Suprapubic skin (tissue), 4 donors: Measurements from ENCODE around the gene LRPAP1. TPM values are rescaled to one million over a fixed set of nuclear protein-coding genes. Genes with fewer than 3 reads are reported as not detected.
"Not testable (repeated sequence)": the region's sequence is repeated elsewhere in the genome, so short reads cannot be mapped to it uniquely, and the experiment has no call there.

Experiments
- DNase-seq, 2 donors: peaks; one replicate each; pipeline ENCODE4 v3.0.0-alpha.2; 2019; ENCODE audit warnings: low spot score in 2 of 2
- H3K27ac ChIP-seq: fragments of 200-600 bp; sonication (generic); one replicate; pipeline ENCODE4 v1.5.1; 2019
- H3K27me3 ChIP-seq: fragments of 200-600 bp; sonication (generic); one replicate; pipeline ENCODE4 v1.5.1; 2019
- H3K36me3 ChIP-seq: fragments of 200-600 bp; sonication (generic); one replicate; pipeline ENCODE4 v1.5.1; 2019
- H3K4me1 ChIP-seq: fragments of 200-600 bp; sonication (generic); one replicate; pipeline ENCODE4 v1.5.1; 2019
- H3K4me3 ChIP-seq: fragments of 200-600 bp; sonication (generic); one replicate; pipeline ENCODE4 v1.5.1; 2019; ENCODE audit warnings: mild to moderate bottlenecking
- H3K9me3 ChIP-seq: fragments of 200-600 bp; sonication (generic); one replicate; pipeline ENCODE4 v1.5.1; 2019
- EP300 ChIP-seq: sonication (generic); formaldehyde crosslinking; IDR thresholded peaks from one replicate; pipeline ENCODE4 v1.6.1; 2017; ENCODE audit warnings: antibody characterized with exemption
- POLR2A ChIP-seq, 2 donors: fragments of 450-650 bp; IDR thresholded peaks; one replicate each; pipeline ENCODE4 v1.6.1; 2017; ENCODE audit warnings: antibody characterized with exemption in 2 of 2, mild to moderate bottlenecking in 2 of 2, moderate library complexity in 2 of 2
- POLR2AphosphoS5 ChIP-seq, 3 donors: sonication (generic); formaldehyde crosslinking; IDR thresholded peaks; one replicate each; pipeline ENCODE4 v1.6.1; 2017; ENCODE audit warnings: antibody characterized with exemption in 3 of 3
- WGBS: methylation state at CpG from one replicate; pipeline ENCODE4 v1.1.5; 2018; 5-methylcytosine and 5-hydroxymethylcytosine counted together
- total RNA-seq, 4 donors: library from RNA; depleted of rRNA; stranded (reverse); fragments of >200 nt; gene quantifications; one replicate each; pipeline ENCODE4 v1.1.0, GENCODE V29; 2016
- TF ChIP-seq, protein P1 (sequence below), 2 donors: fragments of 200-600 bp in 1 of 2; fragments of 450-650 bp in 1 of 2; sonication (generic) in 1 of 2; IDR thresholded peaks; one replicate each; pipeline ENCODE4 v1.5.1; 2016 to 2019; ENCODE audit warnings: antibody characterized with exemption in 2 of 2, mild to moderate bottlenecking in 1 of 2, moderate library complexity in 1 of 2

LRPAP1 gene
- total RNA-seq, 4 donors from 2014 or later, result 88.8 to 114 (median 95.5) TPM

DNA sequence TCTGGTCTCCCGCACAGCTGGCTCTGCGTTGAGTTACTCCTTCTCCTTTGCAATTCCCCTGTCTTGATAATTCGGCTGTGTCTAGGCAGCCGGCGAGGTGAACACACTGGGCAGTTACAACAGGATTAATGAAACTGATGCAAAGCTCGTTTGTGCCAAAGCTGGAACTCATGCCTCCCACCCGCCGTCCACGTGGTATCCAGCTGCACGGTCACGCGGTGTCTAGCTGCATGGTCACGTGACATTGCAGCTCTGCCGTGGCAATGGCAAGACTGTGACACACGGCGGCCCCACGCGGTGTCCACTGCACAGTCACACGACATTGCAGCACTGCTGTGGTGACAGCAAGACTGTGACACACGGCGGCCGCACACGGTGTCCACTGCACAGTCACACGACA is 31.2 kb upstream of the LRPAP1 start:
- no peak for DNase-seq
- no peak overlapping the region for H3K4me3 ChIP-seq
- H3K27me3 ChIP-seq, result peaks cover 3% of the 10 kb centered on the region
- H3K36me3 ChIP-seq, result no peaks in the 10 kb centered on the region
- 90% methylated on average over 20 of the region's 24 CpGs for WGBS
- TF ChIP-seq, protein P1, sequence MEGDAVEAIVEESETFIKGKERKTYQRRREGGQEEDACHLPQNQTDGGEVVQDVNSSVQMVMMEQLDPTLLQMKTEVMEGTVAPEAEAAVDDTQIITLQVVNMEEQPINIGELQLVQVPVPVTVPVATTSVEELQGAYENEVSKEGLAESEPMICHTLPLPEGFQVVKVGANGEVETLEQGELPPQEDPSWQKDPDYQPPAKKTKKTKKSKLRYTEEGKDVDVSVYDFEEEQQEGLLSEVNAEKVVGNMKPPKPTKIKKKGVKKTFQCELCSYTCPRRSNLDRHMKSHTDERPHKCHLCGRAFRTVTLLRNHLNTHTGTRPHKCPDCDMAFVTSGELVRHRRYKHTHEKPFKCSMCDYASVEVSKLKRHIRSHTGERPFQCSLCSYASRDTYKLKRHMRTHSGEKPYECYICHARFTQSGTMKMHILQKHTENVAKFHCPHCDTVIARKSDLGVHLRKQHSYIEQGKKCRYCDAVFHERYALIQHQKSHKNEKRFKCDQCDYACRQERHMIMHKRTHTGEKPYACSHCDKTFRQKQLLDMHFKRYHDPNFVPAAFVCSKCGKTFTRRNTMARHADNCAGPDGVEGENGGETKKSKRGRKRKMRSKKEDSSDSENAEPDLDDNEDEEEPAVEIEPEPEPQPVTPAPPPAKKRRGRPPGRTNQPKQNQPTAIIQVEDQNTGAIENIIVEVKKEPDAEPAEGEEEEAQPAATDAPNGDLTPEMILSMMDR (IDR thresholded peaks at IDR 0.05), result no peak
- TF ChIP-seq POLR2AphosphoS5 (IDR thresholded peaks at IDR 0.05) (no peak), EP300 (no peak), POLR2A (IDR thresholded peaks at IDR 0.05) (no peak)
- H3K27ac ChIP-seq, result no peak overlapping the region
- H3K4me1 ChIP-seq, result no peaks in the 10 kb centered on the region
- H3K9me3 ChIP-seq, result no peaks in the 10 kb centered on the region

DNA sequence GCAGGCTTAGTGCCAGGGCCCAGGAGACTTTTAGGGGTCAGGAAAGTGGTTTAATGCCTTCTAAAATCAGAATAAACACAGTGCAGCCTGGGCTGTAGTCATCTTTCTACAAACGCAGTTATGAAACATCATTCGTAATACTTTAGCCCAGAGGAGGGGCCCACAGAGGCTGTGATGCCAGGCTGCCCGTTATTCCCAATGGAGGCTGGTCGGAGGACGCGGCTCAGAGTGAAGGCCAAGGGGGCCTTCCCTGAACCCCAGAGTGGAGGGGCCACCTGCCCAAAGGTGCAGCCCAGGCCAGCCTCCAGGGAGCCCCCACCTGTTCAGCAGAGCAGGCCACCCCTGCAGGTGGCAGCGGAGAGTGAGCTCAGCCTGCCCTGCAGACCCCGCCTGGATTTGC is 29.9 kb upstream of the LRPAP1 start:
- not testable (repeated sequence) for DNase-seq, H3K36me3 ChIP-seq
- 69% methylated on average over 3 of the region's 8 CpGs for WGBS

DNA sequence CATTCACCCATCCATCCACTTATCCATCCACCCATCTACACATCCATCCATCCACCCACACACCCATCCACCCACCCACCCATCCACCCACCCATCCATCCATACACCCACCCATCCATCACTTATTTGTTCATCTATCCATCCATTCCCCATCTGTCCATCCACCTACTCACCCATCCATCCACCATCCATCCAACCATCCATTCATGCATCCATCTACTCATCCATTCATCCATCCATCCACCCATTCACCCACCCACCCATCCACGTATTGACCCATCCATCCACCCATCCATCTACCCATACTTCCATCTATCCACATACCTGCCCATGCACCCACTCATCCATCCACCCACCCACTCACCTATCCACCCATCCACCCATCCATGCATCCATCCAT is 28.2 kb upstream of the LRPAP1 start:
- H3K27me3 ChIP-seq, result peaks cover 14% of the 10 kb centered on the region
- H3K27ac ChIP-seq, H3K4me1 ChIP-seq, H3K4me3 ChIP-seq, DNase-seq, H3K36me3 ChIP-seq, H3K9me3 ChIP-seq: not testable (repeated sequence)
- WGBS, result 71% methylated on average over 1 of the region's 1 CpG

More for the DNA sequence above, 29.9 kb upstream of the LRPAP1 start:
- H3K27me3 ChIP-seq, result peaks cover 11% of the 10 kb centered on the region
- not testable (repeated sequence) for H3K27ac ChIP-seq, H3K9me3 ChIP-seq, H3K4me1 ChIP-seq, H3K4me3 ChIP-seq

DNA sequence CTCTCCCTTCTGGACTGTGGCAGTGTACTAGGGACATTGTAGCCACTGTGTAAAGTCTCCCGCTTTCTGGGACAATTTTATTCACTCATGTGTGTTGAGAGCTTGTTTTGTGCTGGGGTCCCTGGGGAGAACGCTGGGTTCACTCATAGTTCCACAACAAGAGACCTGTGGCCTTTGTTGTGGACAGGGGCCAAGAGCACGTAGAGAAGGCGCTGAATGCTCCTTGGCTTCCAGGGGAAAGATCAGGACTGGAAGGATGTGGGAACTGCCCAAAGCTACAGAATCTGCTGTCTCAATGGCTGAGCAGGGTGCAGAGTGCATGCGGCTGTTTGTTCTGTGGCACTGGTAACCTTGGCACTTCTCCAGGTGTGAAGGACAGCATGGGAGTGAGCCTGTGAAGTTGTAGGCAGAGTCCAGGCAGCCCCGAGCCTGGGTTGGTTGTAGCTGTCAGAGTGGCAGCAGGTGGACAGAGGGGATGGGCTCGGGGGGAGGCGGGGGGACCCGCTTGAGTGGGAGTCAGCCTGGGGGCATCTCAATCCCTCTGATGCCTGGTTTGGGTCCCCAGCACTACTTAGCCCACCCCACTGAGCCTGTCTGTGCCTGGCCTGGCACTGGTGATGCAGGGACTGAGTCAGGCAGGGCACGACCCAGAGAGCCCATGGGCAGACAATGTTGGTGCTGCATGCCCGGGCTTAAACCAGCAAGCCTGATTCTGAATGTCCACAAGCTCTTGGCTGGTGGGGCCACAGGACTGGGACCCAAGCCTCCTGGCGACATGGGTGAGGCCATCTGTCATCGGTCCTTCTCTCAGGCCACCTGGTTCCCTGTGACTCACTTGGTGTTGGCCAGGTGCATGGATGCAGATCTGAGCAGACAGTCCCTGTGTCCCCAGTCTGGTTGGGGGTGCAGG is 27.4 kb upstream of the LRPAP1 start:
- H3K27ac ChIP-seq, DNase-seq: not testable (repeated sequence)
- WGBS, result 69% methylated on average over 3 of the region's 13 CpGs

DNA sequence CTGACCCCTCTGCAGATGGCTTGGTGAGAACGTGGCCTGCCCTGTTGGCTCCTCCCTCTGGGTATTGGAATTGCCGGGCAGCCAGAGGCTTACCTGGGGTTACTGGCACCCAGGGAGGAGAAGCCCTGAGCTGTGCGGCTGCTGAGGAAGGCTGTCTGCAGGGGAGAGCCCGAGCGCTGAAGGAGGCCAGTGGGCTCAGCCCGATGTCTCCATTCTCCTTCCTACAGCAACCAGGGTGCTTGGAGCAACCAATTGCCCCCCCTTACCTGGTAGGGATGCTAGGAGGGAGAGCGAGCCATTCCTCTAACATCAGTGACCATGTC is 26.3 kb upstream of the LRPAP1 start:
- peaks cover 14% of the 10 kb centered on the region for H3K27me3 ChIP-seq
- DNase-seq, H3K4me3 ChIP-seq, H3K36me3 ChIP-seq, H3K9me3 ChIP-seq, H3K4me1 ChIP-seq, H3K27ac ChIP-seq: not testable (repeated sequence)
- WGBS, result 71% methylated on average over 1 of the region's 7 CpGs

More for the DNA sequence above, 27.4 kb upstream of the LRPAP1 start:
- H3K4me1 ChIP-seq, H3K4me3 ChIP-seq, H3K9me3 ChIP-seq, H3K36me3 ChIP-seq: not testable (repeated sequence)
- peaks cover 14% of the 10 kb centered on the region for H3K27me3 ChIP-seq

DNA sequence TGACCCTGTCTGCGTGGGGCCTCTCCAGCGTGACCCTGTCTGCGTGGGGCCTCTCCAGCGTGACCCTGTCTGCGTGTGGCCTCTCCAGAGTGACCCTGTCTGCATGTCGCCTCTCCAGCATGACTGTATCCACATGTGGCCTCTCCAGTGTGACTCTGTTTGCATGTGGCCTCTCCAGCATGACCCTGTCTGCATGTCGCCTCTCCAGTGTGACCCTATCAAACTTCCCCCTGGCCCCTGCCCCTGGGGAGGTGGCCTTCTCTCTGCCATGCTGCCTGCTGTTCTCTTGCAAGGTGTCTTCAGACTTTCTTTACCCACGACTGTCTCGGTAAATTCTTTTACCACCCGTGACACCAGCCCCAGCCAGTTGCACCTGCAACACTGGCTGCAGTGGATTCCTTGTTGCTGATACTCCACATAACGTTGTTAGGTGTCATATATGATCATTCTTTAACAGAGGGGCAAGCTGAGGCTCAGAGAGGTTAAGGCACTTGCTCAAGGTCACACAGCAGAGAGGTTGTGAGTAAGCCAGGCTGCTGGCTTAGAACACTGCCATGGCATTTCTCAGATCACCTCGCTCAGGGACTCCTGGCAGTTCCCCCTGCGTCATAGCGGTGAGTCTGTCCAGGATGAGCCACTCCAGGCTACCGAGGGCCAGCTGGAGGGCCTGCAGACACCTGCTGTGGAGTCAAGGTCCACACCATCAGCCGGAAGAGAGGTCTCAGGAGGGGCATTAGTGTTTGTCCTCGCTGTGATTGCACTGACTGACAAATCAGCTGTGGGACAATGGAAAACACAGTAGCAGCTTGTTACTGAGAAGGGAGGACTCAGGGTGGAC is 25.7 kb upstream of the LRPAP1 start:
- DNase-seq, H3K4me1 ChIP-seq, H3K27ac ChIP-seq, H3K4me3 ChIP-seq, H3K36me3 ChIP-seq, H3K9me3 ChIP-seq: not testable (repeated sequence)
- 68% methylated on average over 6 of the region's 17 CpGs for WGBS
- peaks cover 14% of the 10 kb centered on the region for H3K27me3 ChIP-seq

DNA sequence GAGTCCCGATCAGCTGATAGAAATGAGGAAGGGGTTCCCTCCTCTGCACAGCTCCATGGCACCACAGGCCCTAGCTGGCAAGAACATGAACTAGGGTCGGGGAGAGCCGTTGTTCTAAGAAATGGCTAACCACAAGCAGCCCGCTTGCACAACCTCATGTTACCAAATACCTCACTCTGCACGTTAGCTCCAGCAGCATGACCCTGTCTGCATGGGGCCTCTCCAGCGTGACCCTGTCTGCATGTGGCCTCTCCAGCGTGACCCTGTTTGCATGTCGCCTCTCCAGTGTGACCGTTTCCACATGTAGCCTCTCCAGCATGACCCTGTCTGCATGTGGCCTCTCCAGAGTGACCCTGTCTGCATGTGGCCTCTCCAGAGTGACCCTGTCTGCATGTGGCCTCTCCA is 24.9 kb upstream of the LRPAP1 start:
- DNase-seq, H3K27ac ChIP-seq, H3K9me3 ChIP-seq, H3K4me3 ChIP-seq, H3K4me1 ChIP-seq, H3K36me3 ChIP-seq: not testable (repeated sequence)
- WGBS, result 67% methylated on average over 9 of the region's 9 CpGs
- H3K27me3 ChIP-seq, result peaks cover 14% of the 10 kb centered on the region

DNA sequence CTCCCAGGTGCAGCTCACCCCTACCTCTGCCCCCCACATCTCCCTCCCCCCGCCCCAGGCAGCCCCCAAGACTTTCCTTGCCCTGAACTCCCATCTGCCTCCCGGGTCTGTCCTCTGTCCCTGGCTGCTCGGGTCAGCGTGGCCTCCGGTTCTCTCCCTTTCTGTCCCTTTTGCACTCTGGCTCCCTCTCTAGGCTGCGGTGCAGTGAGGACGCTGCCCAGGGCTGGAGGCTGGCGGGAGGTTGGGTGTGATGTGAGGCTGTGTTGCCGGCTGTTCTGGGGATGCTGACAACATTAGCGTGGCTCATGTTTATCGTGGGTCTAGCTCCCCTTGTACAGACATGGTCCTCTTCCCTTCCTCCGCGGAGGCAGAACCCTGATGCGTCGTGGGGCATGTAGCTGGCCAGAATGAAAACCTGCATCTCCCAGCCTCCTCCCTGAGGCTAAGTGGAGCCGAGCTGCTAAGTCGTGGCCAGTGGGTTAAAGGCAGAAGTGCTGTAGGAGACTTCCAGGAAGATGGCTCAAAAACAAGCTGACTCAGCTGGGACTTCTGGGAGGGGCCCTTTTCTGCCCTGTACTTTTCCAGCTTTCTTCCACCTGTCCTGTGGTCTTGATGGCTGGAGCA is 24.1 kb upstream of the LRPAP1 start:
- H3K27ac ChIP-seq, H3K36me3 ChIP-seq, H3K9me3 ChIP-seq, DNase-seq, H3K4me1 ChIP-seq, H3K4me3 ChIP-seq: not testable (repeated sequence)
- 85% methylated on average over 11 of the region's 17 CpGs for WGBS
- H3K27me3 ChIP-seq, result peaks cover 14% of the 10 kb centered on the region

DNA sequence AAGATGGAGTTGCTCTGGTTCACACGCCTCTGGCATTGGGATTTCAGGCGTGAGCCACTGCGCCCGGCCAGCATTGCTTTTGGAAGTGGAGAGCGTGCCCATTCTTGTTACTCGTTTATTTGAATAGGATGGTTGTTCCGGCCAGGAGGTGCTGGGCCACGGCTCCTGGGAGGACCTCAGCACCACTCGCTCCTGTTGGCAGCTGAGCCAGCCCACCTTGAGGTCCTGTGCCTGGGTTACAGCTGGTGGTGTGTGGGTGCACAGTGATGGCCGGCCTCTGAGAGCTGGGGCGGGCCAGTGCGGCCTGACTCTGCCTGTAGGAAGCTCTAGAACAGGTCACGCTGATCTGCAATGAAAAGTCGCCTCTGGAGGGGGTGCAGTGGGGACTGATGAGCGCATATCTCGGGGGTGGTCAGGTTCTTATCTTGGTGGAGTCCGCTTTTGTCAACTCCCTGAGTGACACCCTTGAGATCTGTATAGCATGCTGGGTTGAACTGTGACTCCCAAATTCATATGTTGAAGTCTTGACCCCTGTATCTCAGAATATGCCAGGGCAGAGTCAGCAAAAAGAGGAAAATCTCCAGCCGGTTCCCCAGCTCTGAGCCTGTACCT is 23.3 kb upstream of the LRPAP1 start:
- H3K4me1 ChIP-seq, DNase-seq, H3K4me3 ChIP-seq, H3K9me3 ChIP-seq, H3K36me3 ChIP-seq, H3K27ac ChIP-seq: not testable (repeated sequence)
- WGBS, result 75% methylated on average over 8 of the region's 18 CpGs
- peaks cover 14% of the 10 kb centered on the region for H3K27me3 ChIP-seq

DNA sequence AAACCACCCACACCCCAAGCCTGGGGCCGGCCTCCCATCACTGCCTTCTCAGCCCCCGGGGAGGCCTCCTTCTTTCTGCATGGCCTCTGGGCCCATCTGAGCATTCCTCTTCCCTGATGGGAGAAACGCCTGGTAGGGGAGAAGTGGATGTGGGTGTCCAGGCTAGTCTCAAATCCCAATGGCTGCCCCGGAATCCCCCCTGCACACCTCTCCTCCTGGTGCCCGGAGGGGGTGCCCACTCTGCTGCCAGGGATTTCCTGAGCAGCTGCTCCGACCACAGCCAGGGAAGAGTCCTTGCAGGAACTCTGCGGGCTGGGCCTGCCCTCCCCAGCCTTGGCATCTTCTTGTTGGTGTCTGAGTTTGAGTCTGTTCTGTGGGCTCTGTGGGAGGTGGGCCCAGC is 19.1 kb upstream of the LRPAP1 start:
- H3K36me3 ChIP-seq, H3K27ac ChIP-seq, H3K4me1 ChIP-seq, H3K4me3 ChIP-seq, H3K27me3 ChIP-seq, DNase-seq, H3K9me3 ChIP-seq: not testable (repeated sequence)
- 68% methylated on average over 5 of the region's 7 CpGs for WGBS

DNA sequence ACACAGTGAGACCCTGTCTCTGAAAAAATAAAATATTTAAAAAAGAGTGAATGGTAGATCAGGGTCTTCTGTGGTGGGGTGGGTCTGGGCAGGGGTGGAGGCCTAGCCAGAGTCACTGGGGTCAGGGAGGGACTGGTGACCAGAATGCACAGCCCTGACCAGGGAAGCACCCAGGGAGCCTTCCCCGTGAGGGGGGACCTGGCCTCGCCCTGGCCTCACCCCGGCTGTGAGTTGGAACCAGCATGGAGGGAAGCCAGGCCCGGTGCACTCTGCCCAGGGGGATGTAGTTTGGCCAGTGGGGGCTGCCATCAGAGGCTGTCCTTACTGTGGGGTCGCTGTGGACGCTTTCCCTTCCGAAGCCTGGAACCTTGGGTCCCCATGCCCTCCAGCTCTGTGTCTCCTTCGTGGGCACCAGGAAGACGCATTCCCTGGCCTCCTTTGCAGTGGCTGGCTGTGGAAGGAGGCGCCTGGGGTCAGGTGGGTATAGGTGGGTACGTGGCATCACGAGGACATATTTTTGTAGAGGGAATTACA is 18.6 kb upstream of the LRPAP1 start:
- not testable (repeated sequence) for H3K9me3 ChIP-seq, H3K27me3 ChIP-seq, H3K27ac ChIP-seq, DNase-seq, H3K4me1 ChIP-seq, H3K4me3 ChIP-seq, H3K36me3 ChIP-seq
- 90% methylated on average over 12 of the region's 12 CpGs for WGBS

DNA sequence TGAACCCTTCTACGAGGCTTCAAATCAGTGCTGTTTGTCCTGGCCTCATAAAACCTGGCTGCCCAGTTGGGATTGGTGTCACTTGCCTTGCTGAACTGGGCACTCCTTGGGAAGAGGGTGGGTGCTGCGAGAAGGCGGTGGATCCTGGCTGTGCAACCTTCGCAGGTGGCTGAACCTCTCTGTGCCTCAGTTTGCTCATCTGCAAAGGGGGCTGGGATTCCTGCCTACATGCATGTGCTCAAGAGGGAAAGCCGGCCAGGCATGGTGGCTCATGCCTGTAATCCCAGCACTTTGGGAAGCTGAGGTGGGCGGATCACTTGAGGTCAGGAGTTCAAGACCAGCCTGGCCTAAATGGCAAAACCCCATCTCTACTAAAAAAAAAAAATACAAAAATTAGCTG is 17.8 kb upstream of the LRPAP1 start:
- not testable (repeated sequence) for H3K27ac ChIP-seq, H3K9me3 ChIP-seq, H3K27me3 ChIP-seq, H3K4me1 ChIP-seq, DNase-seq, H3K4me3 ChIP-seq, H3K36me3 ChIP-seq
- 89% methylated on average over 2 of the region's 6 CpGs for WGBS
